Osteocyte (in vitro differentiated cells): ENCODE measurements around the gene DPF3. TPM values are rescaled to one million over a fixed set of nuclear protein-coding genes. Genes with fewer than 3 reads are reported as not detected.

Experiments used
- DNase-seq: peaks from one replicate; pipeline ENCODE4 v3.0.0; 2021; ENCODE audit warnings: mixed read lengths; ENCODE audit not compliant: unreplicated experiment; ENCODE audit errors: extremely low spot score
- H3K27ac Mint-ChIP-seq: one replicate; pipeline ENCODE4 v1.8.0; 2021; ENCODE audit warnings: mild to moderate bottlenecking, mixed read lengths; ENCODE audit not compliant: unreplicated experiment
- H3K27me3 Mint-ChIP-seq: one replicate; pipeline ENCODE4 v1.8.0; 2021; ENCODE audit warnings: mixed read lengths; ENCODE audit not compliant: unreplicated experiment
- H3K36me3 Mint-ChIP-seq: one replicate; pipeline ENCODE4 v1.8.0; 2021; ENCODE audit warnings: mixed read lengths; ENCODE audit not compliant: unreplicated experiment
- H3K4me1 Mint-ChIP-seq: one replicate; pipeline ENCODE4 v1.8.0; 2021; ENCODE audit warnings: mixed read lengths; ENCODE audit not compliant: unreplicated experiment
- H3K4me3 Mint-ChIP-seq: one replicate; pipeline ENCODE4 v1.8.0; 2021; ENCODE audit warnings: mild to moderate bottlenecking, moderate library complexity, mixed read lengths; ENCODE audit not compliant: unreplicated experiment
- H3K9me3 Mint-ChIP-seq: one replicate; pipeline ENCODE4 v1.8.0; 2021; ENCODE audit warnings: mixed read lengths; ENCODE audit not compliant: unreplicated experiment
- total RNA-seq: library from RNA; stranded (reverse); gene quantifications from 2 replicates; pipeline ENCODE4 v1.2.1, GENCODE V29; 2021
- TF ChIP-seq, protein P1 (sequence below): fragments of 200-600 bp; sonication (generic); IDR thresholded peaks from 2 replicates; pipeline ENCODE4 v1.5.0; 2021; ENCODE audit warnings: antibody characterized with exemption, mild to moderate bottlenecking, moderate library complexity

DPF3 gene
- total RNA-seq, 1 donor from 2014 or later: 5.8 TPM

DNA sequence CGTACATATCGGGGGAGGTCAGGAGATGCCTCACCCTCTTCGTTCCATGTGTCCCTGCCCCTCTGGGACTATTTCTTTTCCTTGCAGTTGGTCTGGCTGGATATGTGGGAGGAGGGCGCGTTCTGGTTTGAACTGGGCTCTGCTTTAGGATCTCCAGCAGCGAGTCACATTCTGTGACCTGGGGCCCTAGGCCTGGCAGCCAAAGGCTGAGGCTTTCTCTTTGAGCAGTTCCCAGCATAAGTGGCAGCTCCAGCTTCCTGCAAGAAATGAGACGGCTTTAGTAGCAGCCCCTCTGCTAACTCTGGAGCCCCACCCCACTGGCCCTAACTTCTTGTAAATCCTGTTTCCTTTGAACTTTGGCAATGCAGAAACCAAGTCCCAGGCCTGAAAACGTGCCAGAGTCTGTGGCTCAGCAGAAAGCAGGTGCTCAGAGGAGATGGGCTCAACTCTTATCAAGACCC lies 274.8 kb downstream of the DPF3 start:
- no peaks in the 10 kb centered on the region for H3K27me3 Mint-ChIP-seq
- TF ChIP-seq, protein P1, sequence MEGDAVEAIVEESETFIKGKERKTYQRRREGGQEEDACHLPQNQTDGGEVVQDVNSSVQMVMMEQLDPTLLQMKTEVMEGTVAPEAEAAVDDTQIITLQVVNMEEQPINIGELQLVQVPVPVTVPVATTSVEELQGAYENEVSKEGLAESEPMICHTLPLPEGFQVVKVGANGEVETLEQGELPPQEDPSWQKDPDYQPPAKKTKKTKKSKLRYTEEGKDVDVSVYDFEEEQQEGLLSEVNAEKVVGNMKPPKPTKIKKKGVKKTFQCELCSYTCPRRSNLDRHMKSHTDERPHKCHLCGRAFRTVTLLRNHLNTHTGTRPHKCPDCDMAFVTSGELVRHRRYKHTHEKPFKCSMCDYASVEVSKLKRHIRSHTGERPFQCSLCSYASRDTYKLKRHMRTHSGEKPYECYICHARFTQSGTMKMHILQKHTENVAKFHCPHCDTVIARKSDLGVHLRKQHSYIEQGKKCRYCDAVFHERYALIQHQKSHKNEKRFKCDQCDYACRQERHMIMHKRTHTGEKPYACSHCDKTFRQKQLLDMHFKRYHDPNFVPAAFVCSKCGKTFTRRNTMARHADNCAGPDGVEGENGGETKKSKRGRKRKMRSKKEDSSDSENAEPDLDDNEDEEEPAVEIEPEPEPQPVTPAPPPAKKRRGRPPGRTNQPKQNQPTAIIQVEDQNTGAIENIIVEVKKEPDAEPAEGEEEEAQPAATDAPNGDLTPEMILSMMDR: no peak
- peak; percentile 70 for DNase-seq
- H3K36me3 Mint-ChIP-seq: no peaks in the 10 kb centered on the region
- peaks cover 49% of the 10 kb centered on the region for H3K4me1 Mint-ChIP-seq
- H3K4me3 Mint-ChIP-seq: no peak overlapping the region
- H3K27ac Mint-ChIP-seq: peak overlapping the region; percentile 58
- H3K9me3 Mint-ChIP-seq: peaks cover 13% of the 10 kb centered on the region

DNA sequence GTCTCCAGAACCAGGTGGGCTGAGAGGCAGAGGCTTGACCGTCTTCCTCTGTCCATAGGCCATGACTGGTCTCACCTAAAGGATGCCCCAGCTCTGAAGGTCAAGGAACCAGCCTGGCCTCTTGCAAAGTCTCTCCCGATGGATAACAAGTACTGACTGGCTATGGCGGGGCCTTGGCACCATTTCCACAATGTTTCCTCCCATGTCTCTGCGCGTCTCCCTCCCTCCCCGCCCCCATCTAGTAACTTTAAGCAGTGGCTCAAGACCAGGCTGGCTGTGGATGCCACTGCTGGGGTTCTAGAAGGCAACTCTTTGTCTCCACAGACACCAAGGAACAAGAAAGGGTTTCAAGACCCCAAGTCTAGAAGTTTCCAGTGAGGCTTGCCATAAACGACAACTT lies 275.5 kb downstream of the DPF3 start:
- peaks cover 57% of the 10 kb centered on the region for H3K4me1 Mint-ChIP-seq
- TF ChIP-seq, protein P1: no peak

DNA sequence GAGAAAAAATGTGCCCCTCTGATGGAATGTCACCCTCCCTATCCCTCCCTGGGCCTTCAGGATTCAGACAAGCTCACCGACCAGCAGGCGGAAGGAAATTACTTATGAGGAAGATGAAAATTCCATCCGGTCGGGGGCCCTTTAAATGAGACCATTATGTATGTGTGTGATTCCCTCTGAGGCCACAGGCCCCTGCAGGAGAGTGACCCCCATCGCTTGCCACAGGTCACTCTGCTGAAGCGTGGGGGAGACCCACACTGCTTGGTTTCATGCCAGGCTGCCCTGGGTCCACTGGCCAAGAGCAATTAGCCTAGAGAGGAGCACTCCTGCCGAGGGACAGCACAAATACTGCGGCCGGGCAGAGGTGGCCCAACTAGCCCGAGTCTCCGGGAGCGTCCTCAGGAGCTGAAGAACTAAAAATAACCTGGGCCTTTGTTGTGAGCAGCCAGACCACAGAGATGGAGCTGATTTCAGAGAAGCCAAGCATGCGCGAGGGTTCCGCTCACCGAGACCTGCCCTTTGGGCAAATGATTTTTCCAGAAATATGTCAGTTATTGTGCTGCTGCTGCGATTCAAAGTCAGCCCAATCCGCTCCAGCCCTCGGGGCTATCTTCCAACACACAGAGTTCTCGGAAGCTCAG lies 276.4 kb downstream of the DPF3 start:
- H3K27ac Mint-ChIP-seq: peak overlapping the region; percentile 93
- H3K27me3 Mint-ChIP-seq: no peaks in the 10 kb centered on the region
- TF ChIP-seq, protein P1: peak; percentile 16
- H3K9me3 Mint-ChIP-seq: peaks cover under 1% of the 10 kb centered on the region
- no peaks in the 10 kb centered on the region for H3K36me3 Mint-ChIP-seq
- DNase-seq: peak; percentile 86
- H3K4me3 Mint-ChIP-seq: peak overlapping the region; percentile 46
- H3K4me1 Mint-ChIP-seq: peaks cover 59% of the 10 kb centered on the region

More for the DNA sequence above, 275.5 kb downstream of the DPF3 start:
- Mint-ChIP-seq H3K9me3 (peaks cover 9% of the 10 kb centered on the region), H3K27me3 (no peaks in the 10 kb centered on the region), H3K27ac (peak overlapping the region; percentile 93), H3K36me3 (no peaks in the 10 kb centered on the region), H3K4me3 (no peak overlapping the region)
- peak; percentile 49 for DNase-seq

DNA sequence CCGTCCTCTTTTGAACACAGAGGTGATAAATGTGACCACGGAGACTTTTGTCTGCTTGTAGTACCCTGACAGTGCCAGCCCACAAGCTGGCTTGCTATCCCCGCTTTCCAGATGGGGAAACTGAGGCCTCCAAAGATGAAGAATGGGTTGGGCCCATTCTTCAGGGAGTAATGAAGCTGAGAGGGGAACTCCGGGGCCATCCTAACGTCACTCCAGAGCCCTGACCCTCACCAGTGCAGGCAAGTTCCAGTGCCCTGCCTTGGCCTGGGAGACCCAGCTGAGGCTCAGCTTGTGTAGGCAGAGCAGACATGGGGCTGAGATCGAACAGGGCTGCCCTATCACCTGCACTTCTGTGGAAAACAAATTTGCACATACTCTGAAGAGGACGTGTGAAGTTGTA lies 277.1 kb downstream of the DPF3 start:
- Mint-ChIP-seq H3K9me3 (no peaks in the 10 kb centered on the region), H3K36me3 (no peaks in the 10 kb centered on the region), H3K4me1 (peaks cover 59% of the 10 kb centered on the region), H3K4me3 (no peak overlapping the region), H3K27me3 (no peaks in the 10 kb centered on the region), H3K27ac (peak overlapping the region; percentile 93)
- TF ChIP-seq, protein P1: no peak
- DNase-seq: peak; percentile 51

DNA sequence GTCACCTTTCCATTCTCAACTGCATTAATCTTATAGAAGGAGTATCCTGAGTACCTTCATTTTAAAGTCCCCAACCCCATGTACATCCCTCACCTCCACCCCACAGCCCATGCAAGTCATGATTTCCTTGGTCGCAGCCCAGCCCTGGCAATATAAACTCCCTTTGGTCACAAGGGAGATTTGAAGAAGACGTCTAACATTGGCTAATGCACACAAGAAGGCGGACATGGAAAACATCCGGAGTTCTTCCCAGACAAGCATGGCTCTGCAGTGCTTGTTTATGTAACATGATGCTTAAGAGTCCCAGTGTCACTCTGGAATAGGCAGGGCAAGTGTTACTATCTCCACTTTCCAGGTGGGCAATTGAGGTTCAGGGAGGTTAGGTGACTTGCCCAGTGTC lies 277.6 kb downstream of the DPF3 start:
- DNase-seq: peak; percentile 30
- no peak overlapping the region for H3K4me3 Mint-ChIP-seq

More for the DNA sequence above, 277.6 kb downstream of the DPF3 start:
- peak overlapping the region; percentile 93 for H3K27ac Mint-ChIP-seq
- no peaks in the 10 kb centered on the region for H3K36me3 Mint-ChIP-seq
- no peaks in the 10 kb centered on the region for H3K27me3 Mint-ChIP-seq
- TF ChIP-seq, protein P1: no peak
- H3K9me3 Mint-ChIP-seq: no peaks in the 10 kb centered on the region
- H3K4me1 Mint-ChIP-seq: peaks cover 59% of the 10 kb centered on the region
